WTC11 (cell line): ENCODE measurements around the gene PPP1CA. TPM values are rescaled to one million over a fixed set of nuclear protein-coding genes. Genes with fewer than 3 reads are reported as not detected.

Source experiments
- ATAC-seq: fragments of 200-7000 bp; cut with Tn5 transposase; 2 replicates; pipeline ENCODE4 v1.10.0; 2021; ENCODE audit warnings: mild to moderate bottlenecking, moderate library complexity
- CTCF ChIA-PET: fragments of 300-600 bp; sonication (Branson Sonifier 250); formaldehyde crosslinking; loops from one replicate; lab custom pipeline; 2021; ENCODE audit warnings: antibody characterized with exemption; lab: Charles Lee
- POLR2A ChIA-PET: fragments of 350-600 bp; sonication (Branson Sonifier 250); formaldehyde crosslinking; loops from one replicate; lab custom pipeline; 2021; ENCODE audit warnings: antibody characterized with exemption; lab: Charles Lee
- DNase-seq: peaks from one replicate; pipeline ENCODE4 v3.0.0; 2021; ENCODE audit warnings: low spot score
- H3K27ac Mint-ChIP-seq: 2 replicates; pipeline ENCODE4 v1.8.0; 2021; ENCODE audit warnings: mixed read lengths
- H3K27me3 Mint-ChIP-seq: 2 replicates; pipeline ENCODE4 v1.8.0; 2021; ENCODE audit warnings: low read depth, mild to moderate bottlenecking, moderate library complexity, mixed read lengths
- H3K36me3 Mint-ChIP-seq: 2 replicates; pipeline ENCODE4 v1.8.0; 2021; ENCODE audit warnings: mixed read lengths
- H3K4me1 Mint-ChIP-seq: 2 replicates; pipeline ENCODE4 v1.8.0; 2022; ENCODE audit warnings: mixed read lengths
- H3K4me3 Mint-ChIP-seq: 2 replicates; pipeline ENCODE4 v1.8.0; 2021; ENCODE audit warnings: mild to moderate bottlenecking, moderate library complexity, mixed read lengths
- H3K9me3 Mint-ChIP-seq: 2 replicates; pipeline ENCODE4 v1.8.0; 2021; ENCODE audit warnings: mixed read lengths
- FOXP1 ChIP-seq: sonication (generic); formaldehyde crosslinking; IDR thresholded peaks from 2 replicates; pipeline ENCODE4 v1.8.0; 2022; ENCODE audit warnings: missing genetic modification reagents, mild to moderate bottlenecking, moderate library complexity, borderline replicate concordance
- JAZF1 ChIP-seq: fragments of 250-450 bp; sonication (Bioruptor Pico); IDR thresholded peaks from 2 replicates; pipeline ENCODE4 v1.9.0; 2021; ENCODE audit warnings: moderate library complexity, mild to moderate bottlenecking, inconsistent platforms
- MYBL2 ChIP-seq: sonication (generic); formaldehyde crosslinking; IDR thresholded peaks from 2 replicates; pipeline ENCODE4 v1.8.1; 2023; ENCODE audit warnings: mild to moderate bottlenecking, moderate library complexity, missing genetic modification reagents
- SOX15 ChIP-seq: fragments of 250-450 bp; sonication (Bioruptor Pico); IDR thresholded peaks from 2 replicates; pipeline ENCODE4 v1.9.0; 2021; ENCODE audit warnings: mild to moderate bottlenecking
- TEAD1 ChIP-seq: sonication (generic); formaldehyde crosslinking; IDR thresholded peaks from 2 replicates; pipeline ENCODE4 v1.8.0; 2022; ENCODE audit warnings: mild to moderate bottlenecking, missing genetic modification reagents
- ZNF263 ChIP-seq: sonication (generic); formaldehyde crosslinking; IDR thresholded peaks from 2 replicates; pipeline ENCODE4 v1.8.1; 2022; ENCODE audit warnings: low read depth, mild to moderate bottlenecking, moderate library complexity, missing genetic modification reagents
- ZNF396 ChIP-seq: fragments of 250-450 bp; sonication (Bioruptor Pico); IDR thresholded peaks from 2 replicates; pipeline ENCODE4 v1.8.0; 2021; ENCODE audit warnings: mild to moderate bottlenecking, moderate library complexity, borderline replicate concordance
- ZNF423 ChIP-seq: fragments of 250-450 bp; sonication (Bioruptor Pico); IDR thresholded peaks from 2 replicates; pipeline ENCODE4 v2.1.2; 2022; ENCODE audit warnings: mild to moderate bottlenecking, moderate library complexity
- total RNA-seq: library from RNA; stranded (reverse); gene quantifications from 3 replicates; pipeline ENCODE4 v1.2.3, GENCODE V29; 2021
- TF ChIP-seq, protein P1 (sequence below): sonication (generic); formaldehyde crosslinking; IDR thresholded peaks from 2 replicates; pipeline ENCODE4 v1.8.0; 2023; ENCODE audit warnings: mild to moderate bottlenecking, missing genetic modification reagents
- TF ChIP-seq, protein P2 (sequence below): sonication (generic); formaldehyde crosslinking; IDR thresholded peaks from 2 replicates; pipeline ENCODE4 v1.8.0; 2022; ENCODE audit warnings: mild to moderate bottlenecking, missing genetic modification reagents
- TF ChIP-seq, protein P3 (sequence below): sonication (generic); formaldehyde crosslinking; conservative IDR thresholded peaks from 2 replicates; pipeline ENCODE4 v1.8.1; 2022; ENCODE audit warnings: mild to moderate bottlenecking, missing genetic modification reagents
- TF ChIP-seq, protein P4 (sequence below): fragments of 250-450 bp; sonication (Bioruptor Pico); IDR thresholded peaks from 2 replicates; pipeline ENCODE4 v1.9.0; 2021; ENCODE audit warnings: mild to moderate bottlenecking, borderline replicate concordance
- TF ChIP-seq, protein P5 (sequence below): fragments of 250-450 bp; sonication (Bioruptor Pico); conservative IDR thresholded peaks from 2 replicates; pipeline ENCODE4 v1.9.0; 2021; ENCODE audit warnings: mild to moderate bottlenecking

Gene PPP1CA
- total RNA-seq, 1 experiment from 2014 or later = 220 TPM

DNA sequence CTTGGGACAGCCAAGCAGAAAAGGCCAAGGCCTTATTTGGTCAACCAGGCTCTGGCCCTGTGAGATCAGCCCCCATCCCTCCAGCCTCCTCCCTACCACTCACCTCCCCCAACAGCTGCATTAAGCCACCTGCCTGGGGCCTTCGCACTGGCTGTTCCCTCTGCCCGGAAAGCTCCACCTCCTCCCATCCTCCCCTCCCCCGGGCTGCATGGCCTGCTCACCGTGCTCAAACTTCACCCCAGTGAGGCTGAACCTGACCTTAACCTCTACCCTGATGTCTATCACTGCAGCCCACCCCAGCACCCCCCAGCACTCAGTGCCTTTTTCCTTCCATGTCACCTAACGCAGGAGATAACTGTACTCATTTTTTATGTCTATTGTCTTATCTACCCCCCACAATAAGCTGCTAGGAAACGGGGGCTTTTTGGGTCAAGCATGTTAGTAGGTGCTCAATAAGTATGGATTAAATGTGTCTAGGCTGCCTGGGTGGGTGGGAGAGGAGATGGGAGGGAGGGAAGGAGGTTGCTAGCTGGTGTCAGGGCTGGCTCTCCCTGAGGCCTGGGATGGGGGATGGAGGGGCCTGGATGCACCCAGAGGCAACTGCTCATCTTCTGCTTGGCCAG lies 34.9 kb upstream of the PPP1CA start:
- DNase-seq (peak; percentile 75), ATAC-seq (peak; percentile 73)
- Mint-ChIP-seq H3K4me1 (peaks cover 16% of the 10 kb centered on the region), H3K27me3 (no peaks in the 10 kb centered on the region), H3K9me3 (no peaks in the 10 kb centered on the region), H3K36me3 (peaks cover 6% of the 10 kb centered on the region; the same call in 1 of the 2 replicates), H3K27ac (peak overlapping the region; percentile 90), H3K4me3 (no peak overlapping the region)
- no peak for TF ChIP-seq TEAD1 (CRISPR knock-in tag)
- TF ChIP-seq, protein P1, sequence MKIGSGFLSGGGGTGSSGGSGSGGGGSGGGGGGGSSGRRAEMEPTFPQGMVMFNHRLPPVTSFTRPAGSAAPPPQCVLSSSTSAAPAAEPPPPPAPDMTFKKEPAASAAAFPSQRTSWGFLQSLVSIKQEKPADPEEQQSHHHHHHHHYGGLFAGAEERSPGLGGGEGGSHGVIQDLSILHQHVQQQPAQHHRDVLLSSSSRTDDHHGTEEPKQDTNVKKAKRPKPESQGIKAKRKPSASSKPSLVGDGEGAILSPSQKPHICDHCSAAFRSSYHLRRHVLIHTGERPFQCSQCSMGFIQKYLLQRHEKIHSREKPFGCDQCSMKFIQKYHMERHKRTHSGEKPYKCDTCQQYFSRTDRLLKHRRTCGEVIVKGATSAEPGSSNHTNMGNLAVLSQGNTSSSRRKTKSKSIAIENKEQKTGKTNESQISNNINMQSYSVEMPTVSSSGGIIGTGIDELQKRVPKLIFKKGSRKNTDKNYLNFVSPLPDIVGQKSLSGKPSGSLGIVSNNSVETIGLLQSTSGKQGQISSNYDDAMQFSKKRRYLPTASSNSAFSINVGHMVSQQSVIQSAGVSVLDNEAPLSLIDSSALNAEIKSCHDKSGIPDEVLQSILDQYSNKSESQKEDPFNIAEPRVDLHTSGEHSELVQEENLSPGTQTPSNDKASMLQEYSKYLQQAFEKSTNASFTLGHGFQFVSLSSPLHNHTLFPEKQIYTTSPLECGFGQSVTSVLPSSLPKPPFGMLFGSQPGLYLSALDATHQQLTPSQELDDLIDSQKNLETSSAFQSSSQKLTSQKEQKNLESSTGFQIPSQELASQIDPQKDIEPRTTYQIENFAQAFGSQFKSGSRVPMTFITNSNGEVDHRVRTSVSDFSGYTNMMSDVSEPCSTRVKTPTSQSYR (CRISPR knock-in tag) = peak; percentile 78
- peak; percentile 22; the same call in 1 of the 2 replicates for TF ChIP-seq MYBL2 (CRISPR knock-in tag)
- no peak for TF ChIP-seq ZNF423 (CRISPR knock-in tag)
- 0 out of 2 replicates have a peak, but pooled peaks have one; percentile 55 for TF ChIP-seq FOXP1 (CRISPR knock-in tag)
- TF ChIP-seq, protein P2, sequence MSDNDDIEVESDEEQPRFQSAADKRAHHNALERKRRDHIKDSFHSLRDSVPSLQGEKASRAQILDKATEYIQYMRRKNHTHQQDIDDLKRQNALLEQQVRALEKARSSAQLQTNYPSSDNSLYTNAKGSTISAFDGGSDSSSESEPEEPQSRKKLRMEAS (CRISPR knock-in tag) = peak; percentile 67
- peak; percentile 64; the same call in 1 of the 2 replicates for TF ChIP-seq ZNF396 (CRISPR knock-in tag)
- TF ChIP-seq, protein P3, sequence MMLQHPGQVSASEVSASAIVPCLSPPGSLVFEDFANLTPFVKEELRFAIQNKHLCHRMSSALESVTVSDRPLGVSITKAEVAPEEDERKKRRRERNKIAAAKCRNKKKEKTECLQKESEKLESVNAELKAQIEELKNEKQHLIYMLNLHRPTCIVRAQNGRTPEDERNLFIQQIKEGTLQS (CRISPR knock-in tag) = no peak
- peak; percentile 76; the same call in 1 of the 2 replicates for TF ChIP-seq ZNF263 (CRISPR knock-in tag)
- POLR2A ChIA-PET = interaction anchor here (0.7 to 2.2 kb wide), 5 partner anchors 8 to 54 kb away, joined by 3 to 11 read pairs (median 4); partner anchors contain the start of genes PPP1CA and RPS6KB2
- CTCF ChIA-PET = interaction anchor here (1.0 to 4.2 kb wide), 6 partner anchors 8 to 54 kb away, joined by 3 to 31 read pairs (median 4); partner anchors contain the start of genes PPP1CA, RAD9A and RPS6KB2

DNA sequence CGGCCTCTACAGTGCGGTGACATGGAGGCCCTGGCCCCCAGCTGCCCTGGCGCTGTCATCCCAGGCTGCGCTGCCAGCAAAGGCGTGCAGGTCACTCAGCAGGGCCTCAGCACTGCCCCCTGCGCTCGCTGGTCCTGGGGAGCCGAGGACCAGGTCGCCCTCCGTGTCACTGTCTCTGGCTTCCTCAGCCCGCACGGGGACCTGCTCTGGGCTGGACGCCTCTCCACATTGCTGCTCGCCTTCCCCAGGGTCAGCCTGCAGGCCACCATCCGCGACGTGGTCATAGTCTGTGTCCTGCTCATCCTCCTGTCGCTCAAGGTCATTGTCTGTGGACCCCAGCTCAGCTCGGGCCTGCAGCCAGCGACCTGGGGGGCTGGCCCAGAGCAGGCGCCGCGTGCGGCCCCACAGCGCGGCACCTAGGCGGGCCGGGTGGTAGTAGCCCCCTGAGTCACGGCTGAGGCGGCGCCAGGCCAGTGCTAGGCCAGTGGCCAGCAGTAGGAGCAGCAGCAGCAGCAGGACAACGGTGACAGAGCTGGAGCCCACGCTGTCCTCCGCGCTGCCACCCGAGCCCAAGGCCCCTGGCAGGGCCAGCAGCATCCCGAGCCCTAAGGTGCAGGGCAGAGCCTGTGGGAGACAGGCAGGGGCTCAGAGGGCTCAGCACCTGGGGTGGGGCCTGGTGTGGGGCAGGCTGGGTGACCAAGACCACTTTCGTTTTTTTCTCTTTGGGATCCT lies 34.2 kb upstream of the PPP1CA start:
- H3K9me3 Mint-ChIP-seq = no peaks in the 10 kb centered on the region
- ChIA-PET POLR2A (interaction anchor here (0.7 to 2.2 kb wide), 5 partner anchors 8 to 53 kb away, joined by 3 to 11 read pairs (median 4); partner anchors contain the start of genes PPP1CA and RPS6KB2), CTCF (interaction anchor here (1.0 to 4.2 kb wide), 5 partner anchors 32 to 53 kb away, joined by 3 to 31 read pairs (median 4); partner anchors contain the start of genes PPP1CA and RAD9A)
- H3K4me3 Mint-ChIP-seq = no peak overlapping the region
- H3K27ac Mint-ChIP-seq = peak overlapping the region; percentile 79; the same call in 1 of the 2 replicates
- H3K4me1 Mint-ChIP-seq = peaks cover 16% of the 10 kb centered on the region
- H3K36me3 Mint-ChIP-seq = peaks cover 6% of the 10 kb centered on the region; the same call in 1 of the 2 replicates
- no peaks in the 10 kb centered on the region for H3K27me3 Mint-ChIP-seq
- no peak for ATAC-seq
- no peak for TF ChIP-seq SOX15 (CRISPR knock-in tag)
- TF ChIP-seq ZNF423 (CRISPR knock-in tag) = no peak; the same call in 1 of the 2 replicates
- no peak for TF ChIP-seq FOXP1 (CRISPR knock-in tag)
- TF ChIP-seq, protein P4, sequence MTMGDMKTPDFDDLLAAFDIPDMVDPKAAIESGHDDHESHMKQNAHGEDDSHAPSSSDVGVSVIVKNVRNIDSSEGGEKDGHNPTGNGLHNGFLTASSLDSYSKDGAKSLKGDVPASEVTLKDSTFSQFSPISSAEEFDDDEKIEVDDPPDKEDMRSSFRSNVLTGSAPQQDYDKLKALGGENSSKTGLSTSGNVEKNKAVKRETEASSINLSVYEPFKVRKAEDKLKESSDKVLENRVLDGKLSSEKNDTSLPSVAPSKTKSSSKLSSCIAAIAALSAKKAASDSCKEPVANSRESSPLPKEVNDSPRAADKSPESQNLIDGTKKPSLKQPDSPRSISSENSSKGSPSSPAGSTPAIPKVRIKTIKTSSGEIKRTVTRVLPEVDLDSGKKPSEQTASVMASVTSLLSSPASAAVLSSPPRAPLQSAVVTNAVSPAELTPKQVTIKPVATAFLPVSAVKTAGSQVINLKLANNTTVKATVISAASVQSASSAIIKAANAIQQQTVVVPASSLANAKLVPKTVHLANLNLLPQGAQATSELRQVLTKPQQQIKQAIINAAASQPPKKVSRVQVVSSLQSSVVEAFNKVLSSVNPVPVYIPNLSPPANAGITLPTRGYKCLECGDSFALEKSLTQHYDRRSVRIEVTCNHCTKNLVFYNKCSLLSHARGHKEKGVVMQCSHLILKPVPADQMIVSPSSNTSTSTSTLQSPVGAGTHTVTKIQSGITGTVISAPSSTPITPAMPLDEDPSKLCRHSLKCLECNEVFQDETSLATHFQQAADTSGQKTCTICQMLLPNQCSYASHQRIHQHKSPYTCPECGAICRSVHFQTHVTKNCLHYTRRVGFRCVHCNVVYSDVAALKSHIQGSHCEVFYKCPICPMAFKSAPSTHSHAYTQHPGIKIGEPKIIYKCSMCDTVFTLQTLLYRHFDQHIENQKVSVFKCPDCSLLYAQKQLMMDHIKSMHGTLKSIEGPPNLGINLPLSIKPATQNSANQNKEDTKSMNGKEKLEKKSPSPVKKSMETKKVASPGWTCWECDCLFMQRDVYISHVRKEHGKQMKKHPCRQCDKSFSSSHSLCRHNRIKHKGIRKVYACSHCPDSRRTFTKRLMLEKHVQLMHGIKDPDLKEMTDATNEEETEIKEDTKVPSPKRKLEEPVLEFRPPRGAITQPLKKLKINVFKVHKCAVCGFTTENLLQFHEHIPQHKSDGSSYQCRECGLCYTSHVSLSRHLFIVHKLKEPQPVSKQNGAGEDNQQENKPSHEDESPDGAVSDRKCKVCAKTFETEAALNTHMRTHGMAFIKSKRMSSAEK (CRISPR knock-in tag) = no peak
- TF ChIP-seq JAZF1 (CRISPR knock-in tag) = no peak
- no peak for TF ChIP-seq ZNF263 (CRISPR knock-in tag)
- TF ChIP-seq, protein P5, sequence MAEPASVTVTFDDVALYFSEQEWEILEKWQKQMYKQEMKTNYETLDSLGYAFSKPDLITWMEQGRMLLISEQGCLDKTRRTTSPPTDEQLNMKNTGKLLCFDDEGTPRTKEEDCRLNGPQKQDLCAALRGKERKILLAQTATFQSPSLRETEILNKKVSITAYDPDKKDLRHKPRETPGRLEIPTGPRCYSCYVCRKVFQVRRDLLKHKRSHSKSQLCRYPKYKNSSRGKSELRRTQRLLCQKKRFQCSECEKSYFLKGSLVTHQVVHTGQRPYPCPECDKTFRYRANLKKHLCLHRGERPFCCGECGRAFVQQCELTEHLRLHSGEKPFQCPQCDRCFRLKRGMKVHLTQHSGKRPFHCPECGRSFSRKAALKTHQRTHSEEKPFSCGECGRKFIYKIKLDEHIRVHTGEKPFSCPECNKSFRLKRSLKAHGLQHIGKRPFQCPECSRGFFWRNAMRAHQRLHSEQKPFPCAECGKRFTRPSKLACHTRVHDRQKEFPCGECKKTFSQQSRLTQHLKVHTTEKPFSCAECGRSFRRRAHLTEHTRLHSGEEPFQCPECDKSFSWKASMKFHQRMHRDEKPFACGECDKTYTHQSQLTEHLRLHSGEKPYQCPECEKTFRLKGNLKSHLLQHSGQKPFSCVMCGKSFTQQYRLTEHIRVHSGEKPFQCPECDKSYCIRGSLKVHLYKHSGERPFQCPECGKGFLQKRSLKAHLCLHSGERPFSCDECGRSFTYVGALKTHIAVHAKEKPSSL (CRISPR knock-in tag) = no peak
- no peak for TF ChIP-seq ZNF396 (CRISPR knock-in tag)
- no peak for DNase-seq
